NCI-H510A (cell line): ENCODE measurements around the gene SYF2.
"Not testable (repeated sequence)": the region's sequence is repeated elsewhere in the genome, so short reads cannot be mapped to it uniquely, and the experiment has no call there.

Experiments
- DNase-seq: peaks from one replicate; lab custom pipeline; 2025; lab: John Stamatoyannopoulos, UW

The SYF2 gene

GRCh38 chr1:25232027-25232865 is at the start of gene SYF2:
SYF2 (minus strand) TSS chr1:25232502; CDS start chr1:25232467, 35 bp downstream.
- peak; percentile 79 for DNase-seq

DNA sequence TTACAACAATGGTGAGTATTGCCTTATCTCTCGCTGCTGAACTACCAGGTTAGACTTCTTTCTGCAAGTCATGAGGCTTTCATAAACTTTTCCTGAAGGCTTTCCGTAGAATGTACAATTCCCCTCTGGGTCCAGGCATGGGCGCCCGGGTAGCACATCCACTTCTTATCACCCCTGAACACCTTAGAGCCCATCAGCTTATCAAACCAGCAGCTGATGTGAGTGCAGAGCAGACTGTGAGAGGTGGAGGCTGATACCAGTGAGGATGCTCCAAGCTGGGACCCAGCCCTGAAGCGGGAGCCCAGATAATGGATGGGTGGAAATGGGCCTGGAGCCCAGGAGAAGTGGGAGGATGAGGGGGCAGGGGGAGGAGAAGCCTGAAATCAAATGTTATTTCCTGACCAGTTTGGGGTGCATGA is 47.4 kb upstream of the SYF2 start:
- not testable (repeated sequence) for DNase-seq

GRCh38 chr1:25278790-25279189 is 46.5 kb upstream of the SYF2 start:
- DNase-seq, result not testable (repeated sequence)

DNA sequence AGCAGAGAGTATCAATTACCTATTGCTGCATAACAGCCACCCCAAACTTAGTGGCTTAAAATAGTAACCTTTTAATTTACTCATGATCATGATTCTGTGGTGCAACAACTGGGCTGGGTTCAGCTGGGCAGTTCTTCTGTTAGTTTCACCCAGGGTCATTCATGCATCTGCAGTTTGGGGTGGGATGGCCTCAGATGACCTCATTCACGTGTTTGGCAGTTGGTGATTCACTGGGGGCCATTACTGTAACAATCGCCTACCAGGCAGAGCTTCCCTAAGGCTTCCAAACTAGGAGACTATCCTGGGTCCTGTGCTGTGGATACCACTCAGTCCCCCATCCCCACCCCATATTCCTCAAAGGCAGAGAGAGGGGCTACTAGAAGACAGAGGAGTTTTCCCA is 46.1 kb upstream of the SYF2 start:
- not testable (repeated sequence) for DNase-seq

GRCh38 chr1:25277295-25277694 is 45.0 kb upstream of the SYF2 start:
- not testable (repeated sequence) for DNase-seq

DNA sequence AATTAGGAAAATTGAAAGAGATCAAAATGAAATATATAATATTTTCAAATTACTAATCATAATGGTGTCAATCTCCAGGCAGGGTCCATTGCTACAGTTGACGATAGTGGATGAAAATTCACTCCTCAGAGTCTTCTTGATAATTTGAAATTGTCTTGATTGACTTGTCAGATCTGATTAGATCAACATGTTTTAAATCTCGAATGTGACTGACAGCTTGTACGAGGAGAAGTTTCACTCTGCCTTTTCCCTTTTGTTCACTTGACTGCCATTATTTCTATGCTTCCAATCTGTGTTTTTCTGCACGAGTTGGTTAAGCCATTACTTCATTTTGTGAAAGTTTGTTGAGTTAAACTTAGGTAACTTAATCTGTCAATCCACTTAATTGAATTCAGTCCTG is 43.3 kb upstream of the SYF2 start:
- not testable (repeated sequence) for DNase-seq

DNA sequence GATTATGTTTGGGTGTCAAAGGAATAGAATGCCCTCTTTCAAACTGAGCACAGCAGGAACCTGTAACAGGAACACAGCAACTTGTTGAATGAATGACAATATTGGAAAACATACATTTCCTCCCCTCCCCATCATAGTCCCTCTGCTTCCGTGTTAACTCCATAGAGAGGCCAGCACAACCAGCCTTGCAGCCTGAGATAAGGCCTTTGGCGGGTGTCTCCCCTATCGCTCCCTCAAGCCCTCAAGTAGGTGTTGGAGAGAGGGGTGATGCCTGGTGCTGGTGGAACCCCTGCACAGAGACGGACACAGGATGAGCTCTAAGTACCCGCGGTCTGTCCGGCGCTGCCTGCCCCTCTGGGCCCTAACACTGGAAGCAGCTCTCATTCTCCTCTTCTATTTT is 39.9 kb upstream of the SYF2 start, which contains the start of gene RHD:
TSS of gene RHD (plus strand) at position 272 of the 400 bp plus-strand sequence. CDS start at position 311, 39 bp downstream.
- not testable (repeated sequence) for DNase-seq

DNA sequence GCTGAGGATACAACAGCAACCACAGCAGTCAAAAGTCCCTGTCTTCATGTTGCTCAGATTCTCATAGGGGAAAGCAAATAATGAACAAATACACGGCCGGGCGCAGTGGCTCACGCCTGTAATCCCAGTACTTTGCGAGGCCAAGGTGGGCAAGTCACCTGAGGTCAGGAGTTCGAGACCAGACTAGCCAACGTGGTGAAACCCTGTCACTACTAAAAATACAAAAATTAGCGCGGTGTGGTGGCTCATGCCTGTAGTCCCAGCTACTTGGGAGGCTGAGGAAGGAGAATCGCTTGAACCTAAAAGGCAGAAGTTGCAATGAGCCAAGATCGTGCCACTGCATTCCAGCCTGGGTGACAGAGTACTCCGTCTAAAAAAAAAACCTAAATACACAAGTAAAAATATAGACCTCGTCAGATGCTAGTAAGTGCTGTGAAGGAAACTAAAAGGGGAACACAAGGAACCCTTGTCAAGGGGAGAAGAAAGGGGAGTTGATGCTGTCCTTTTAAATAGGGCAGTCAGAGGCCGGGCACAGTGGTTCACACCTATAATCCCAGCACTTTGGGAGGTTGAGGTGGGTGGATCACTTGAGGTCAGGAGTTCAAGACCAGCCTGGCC is 36.0 kb upstream of the SYF2 start:
- not testable (repeated sequence) for DNase-seq

GRCh38 chr1:25267288-25268142 is 35.2 kb upstream of the SYF2 start:
- DNase-seq, result peak; percentile 39

GRCh38 chr1:25266554-25267287 is 34.4 kb upstream of the SYF2 start:
- DNase-seq, result not testable (repeated sequence)

- DNase-seq, result not testable (repeated sequence)
These were observed 28.0 kb upstream of the SYF2 start for GRCh38 chr1:25260336-25260735.

- DNase-seq, result not testable (repeated sequence)
These were observed 27.5 kb upstream of the SYF2 start for GRCh38 chr1:25259813-25260212.

DNA sequence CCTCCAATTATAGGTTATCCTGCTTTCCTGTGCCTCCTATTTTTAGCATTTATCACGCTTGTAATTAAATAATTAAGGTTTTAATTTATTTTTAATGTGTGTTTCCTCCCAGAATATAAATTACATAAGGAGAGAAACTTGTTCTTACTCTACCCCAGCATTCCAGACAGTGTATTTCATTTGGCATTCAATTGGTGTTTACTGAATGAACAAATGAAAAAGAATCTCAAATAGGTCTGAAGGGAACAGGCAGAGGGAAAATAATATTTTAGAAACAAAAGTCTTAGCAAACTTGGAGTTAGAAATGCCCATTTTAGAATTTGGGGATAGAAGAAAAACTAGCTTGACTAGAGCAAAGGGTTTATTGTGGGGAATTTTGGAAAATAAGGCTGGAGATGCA is 24.9 kb upstream of the SYF2 start:
- DNase-seq, result no peak

DNA sequence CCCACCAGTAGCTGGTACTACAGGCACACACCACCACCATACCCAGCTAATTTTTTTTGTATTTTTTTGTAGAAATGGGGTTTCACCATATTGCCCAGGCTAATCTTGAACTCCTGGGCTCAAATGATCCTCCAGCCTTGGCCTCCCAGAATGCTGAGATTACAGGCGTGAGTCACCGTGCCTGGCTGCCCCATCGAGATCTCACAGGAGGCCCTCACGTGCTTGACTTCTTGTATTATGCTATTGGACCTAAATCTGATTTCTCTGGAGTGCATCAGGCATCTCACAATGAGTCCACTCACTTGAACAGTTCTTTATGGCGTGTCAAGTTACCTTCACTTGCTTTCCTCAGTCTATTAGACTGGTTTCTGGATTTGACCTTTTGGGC is 24.3 kb upstream of the SYF2 start:
- DNase-seq, result no peak

DNA sequence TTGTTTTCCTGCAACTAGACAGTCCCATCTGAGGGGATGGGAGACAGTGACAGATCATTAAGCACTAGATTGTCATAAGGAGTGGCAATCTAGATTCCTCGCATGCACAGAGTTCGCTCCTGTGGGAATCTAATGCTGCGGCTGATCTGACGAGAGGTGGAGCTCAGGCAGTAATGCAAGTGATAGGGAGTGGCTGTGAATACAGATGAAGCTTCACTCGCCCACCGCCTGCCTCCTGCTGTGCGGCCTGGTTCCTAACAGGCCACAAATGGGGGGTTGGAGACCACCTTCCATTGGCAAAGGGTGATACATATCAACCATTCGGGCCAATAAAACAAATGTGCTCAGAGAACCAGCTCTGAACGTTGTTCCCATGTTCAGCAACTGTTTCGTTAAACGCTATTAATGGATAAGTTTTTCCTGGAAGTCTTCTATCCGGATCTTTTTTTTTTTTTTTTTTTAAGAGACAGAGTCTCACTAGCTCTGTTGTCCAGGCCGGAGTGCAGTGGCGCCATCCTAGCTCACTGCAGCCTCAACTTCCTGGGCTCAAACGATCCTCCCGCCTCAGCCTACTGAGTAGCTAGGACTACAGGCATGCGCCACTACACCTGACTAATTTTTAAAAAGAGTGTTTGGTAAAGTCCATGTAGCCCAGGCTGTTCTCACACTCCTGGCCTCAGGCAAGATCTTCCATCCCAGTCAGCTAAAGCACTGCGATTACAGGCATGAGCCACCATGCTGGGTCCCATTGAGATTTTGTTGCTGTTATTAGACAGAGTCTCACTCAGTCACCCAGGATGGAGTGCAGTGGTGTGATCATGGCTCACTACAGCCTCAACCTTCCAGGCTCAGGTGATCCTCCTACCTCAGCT is 23.6 kb upstream of the SYF2 start:
- DNase-seq, result no peak

GRCh38 chr1:25253911-25254310 is 21.6 kb upstream of the SYF2 start:
- DNase-seq, result no peak

GRCh38 chr1:25247829-25248754 is 15.8 kb upstream of the SYF2 start:
- DNase-seq, result peak; percentile 87

DNA sequence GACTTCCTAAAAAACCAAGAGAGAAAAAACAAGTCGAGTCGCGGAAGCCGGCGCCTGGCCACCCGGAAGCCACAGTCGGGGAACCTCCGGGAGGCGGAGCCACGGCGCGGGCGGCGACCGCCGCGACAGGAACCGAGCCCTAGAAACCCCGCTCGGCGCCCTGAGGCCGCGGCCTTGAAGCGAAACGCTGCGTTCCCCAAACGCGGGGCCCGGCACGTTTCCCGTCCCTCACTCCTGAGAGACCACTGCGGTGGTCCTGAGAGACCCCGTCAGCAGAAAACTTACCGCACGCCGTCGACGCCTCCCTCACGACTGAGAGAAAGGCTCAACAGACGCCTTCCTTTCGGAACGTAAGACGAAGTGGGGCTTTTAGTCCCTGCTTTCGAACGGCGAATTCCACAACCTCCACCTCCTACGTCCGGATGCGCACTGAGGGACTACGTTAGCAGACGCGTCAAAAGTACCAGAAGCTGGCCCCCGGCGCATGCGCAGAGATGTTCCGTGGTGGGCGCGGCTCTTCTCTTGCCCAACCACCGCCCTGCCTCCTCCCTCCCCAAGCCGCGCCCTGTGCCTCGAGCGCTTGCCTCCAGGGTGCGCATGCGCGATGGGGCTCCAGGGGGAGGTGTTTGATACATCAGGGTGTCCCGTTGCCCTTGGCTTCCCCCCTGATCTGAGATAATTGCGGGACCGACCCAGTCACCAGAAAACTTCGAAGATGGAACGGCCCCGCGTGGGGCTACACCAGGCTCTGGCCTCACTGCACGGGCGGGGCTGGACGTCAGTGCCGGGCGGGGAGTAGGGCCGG is 14.9 kb upstream of the SYF2 start, which contains the start of gene RSRP1:
TSS of gene RSRP1 (minus strand) at position 431 of the 805 bp plus-strand sequence. CDS start 491 bp downstream, outside the sequence.
- peak; percentile 93 for DNase-seq
